Type B pancreatic cell (in vitro differentiated cells): ENCODE data around the gene TRAM2. TPM values are rescaled to one million over a fixed set of nuclear protein-coding genes. Genes with fewer than 3 reads are reported as not detected.
A peak's percentile ranks its signal among the peaks of the same experiment; 100 is the strongest.

ENCODE experiments used
- DNase-seq: peaks from one replicate; pipeline ENCODE4 v3.0.0; 2021; ENCODE audit warnings: mixed read lengths; ENCODE audit not compliant: unreplicated experiment; ENCODE audit errors: extremely low spot score
- H3K27ac Mint-ChIP-seq: 2 replicates; pipeline ENCODE4 v1.8.0; 2021; ENCODE audit warnings: mild to moderate bottlenecking, mixed read lengths
- H3K27me3 Mint-ChIP-seq: 2 replicates; pipeline ENCODE4 v1.8.0; 2021; ENCODE audit warnings: mixed read lengths
- H3K36me3 Mint-ChIP-seq: 2 replicates; pipeline ENCODE4 v1.8.0; 2021; ENCODE audit warnings: mixed read lengths
- H3K4me1 Mint-ChIP-seq: one replicate; pipeline ENCODE4 v1.8.0; 2021; ENCODE audit warnings: mixed read lengths; ENCODE audit not compliant: unreplicated experiment
- H3K4me3 Mint-ChIP-seq: 2 replicates; pipeline ENCODE4 v1.8.0; 2021; ENCODE audit warnings: mild to moderate bottlenecking, mixed read lengths
- H3K9me3 Mint-ChIP-seq: 2 replicates; pipeline ENCODE4 v1.8.0; 2021; ENCODE audit warnings: mixed read lengths
- total RNA-seq: library from RNA; stranded (reverse); gene quantifications from 2 replicates; pipeline ENCODE4 v1.2.1, GENCODE V29; 2021; ENCODE audit warnings: low replicate concordance
- TF ChIP-seq, protein P1 (sequence below): fragments of 200-600 bp; sonication (generic); conservative IDR thresholded peaks from 2 replicates; pipeline ENCODE4 v1.5.0; 2021; ENCODE audit warnings: antibody characterized with exemption, mild to moderate bottlenecking

The TRAM2 gene
- total RNA-seq, 1 donor from 2014 or later = 23.0 TPM

DNA sequence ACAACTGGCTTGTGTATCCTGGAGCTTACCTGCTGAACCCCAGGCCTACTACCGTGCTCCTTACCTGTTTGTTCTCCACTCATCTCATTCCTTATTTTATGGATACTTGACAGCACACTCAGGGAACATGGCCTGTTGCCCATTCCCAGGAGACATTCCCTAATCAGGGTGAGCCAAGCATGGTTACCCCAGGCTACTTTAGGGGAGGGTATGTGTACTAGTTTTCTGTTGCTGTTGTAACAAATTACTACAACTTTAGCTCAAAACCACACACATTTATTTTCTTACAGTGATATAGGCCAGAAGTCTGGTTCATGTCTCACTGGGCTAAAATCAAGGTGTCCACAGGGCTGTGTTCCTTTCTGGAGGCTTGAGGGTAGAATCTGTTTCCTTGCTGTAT is 15.0 kb upstream of the TRAM2 start:
- no peak for DNase-seq
- Mint-ChIP-seq H3K27ac (no peak overlapping the region), H3K9me3 (no peaks in the 10 kb centered on the region), H3K4me1 (peaks cover 27% of the 10 kb centered on the region), H3K4me3 (no peak overlapping the region), H3K27me3 (no peaks in the 10 kb centered on the region), H3K36me3 (no peaks in the 10 kb centered on the region)
- TF ChIP-seq, protein P1, sequence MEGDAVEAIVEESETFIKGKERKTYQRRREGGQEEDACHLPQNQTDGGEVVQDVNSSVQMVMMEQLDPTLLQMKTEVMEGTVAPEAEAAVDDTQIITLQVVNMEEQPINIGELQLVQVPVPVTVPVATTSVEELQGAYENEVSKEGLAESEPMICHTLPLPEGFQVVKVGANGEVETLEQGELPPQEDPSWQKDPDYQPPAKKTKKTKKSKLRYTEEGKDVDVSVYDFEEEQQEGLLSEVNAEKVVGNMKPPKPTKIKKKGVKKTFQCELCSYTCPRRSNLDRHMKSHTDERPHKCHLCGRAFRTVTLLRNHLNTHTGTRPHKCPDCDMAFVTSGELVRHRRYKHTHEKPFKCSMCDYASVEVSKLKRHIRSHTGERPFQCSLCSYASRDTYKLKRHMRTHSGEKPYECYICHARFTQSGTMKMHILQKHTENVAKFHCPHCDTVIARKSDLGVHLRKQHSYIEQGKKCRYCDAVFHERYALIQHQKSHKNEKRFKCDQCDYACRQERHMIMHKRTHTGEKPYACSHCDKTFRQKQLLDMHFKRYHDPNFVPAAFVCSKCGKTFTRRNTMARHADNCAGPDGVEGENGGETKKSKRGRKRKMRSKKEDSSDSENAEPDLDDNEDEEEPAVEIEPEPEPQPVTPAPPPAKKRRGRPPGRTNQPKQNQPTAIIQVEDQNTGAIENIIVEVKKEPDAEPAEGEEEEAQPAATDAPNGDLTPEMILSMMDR = no peak

DNA sequence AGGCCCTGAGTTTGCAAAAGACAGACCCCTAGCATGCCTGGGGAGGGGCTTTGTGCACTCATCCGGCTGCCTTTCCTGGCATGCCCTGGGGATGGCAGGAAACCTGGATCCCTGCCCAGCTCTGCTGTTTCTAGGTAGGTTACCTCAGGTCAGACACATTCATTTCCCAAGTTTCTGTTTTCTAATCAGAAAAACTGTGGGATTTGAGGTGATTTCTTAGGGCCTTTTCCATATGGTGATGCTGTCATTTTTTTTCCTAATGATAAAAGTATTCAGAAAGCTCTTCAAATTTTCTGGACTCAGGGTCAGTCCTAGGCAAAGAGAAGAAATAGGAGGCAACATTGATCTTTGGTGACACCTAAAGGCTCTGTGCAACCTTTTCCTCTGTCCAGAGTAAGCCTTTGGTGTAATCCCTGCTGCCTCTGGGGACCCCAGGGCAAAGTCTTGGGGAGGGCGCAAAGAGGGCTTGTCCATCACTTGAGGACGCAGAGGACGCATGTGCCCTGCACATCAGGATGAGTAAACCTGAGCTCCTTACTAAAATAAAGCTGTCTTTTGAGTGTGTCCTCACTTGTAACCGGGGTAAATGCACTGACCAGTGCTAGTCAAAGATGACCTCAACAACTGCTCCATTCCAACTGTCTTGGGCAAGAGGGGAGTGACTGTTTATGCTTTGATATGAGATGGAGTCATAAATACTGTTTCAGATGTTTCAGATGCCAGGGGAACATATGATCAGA is 13.5 kb upstream of the TRAM2 start:
- Mint-ChIP-seq H3K4me3 (no peak overlapping the region), H3K27me3 (no peaks in the 10 kb centered on the region), H3K36me3 (no peaks in the 10 kb centered on the region), H3K4me1 (peaks cover 19% of the 10 kb centered on the region), H3K9me3 (no peaks in the 10 kb centered on the region), H3K27ac (no peak overlapping the region)
- DNase-seq = no peak
- TF ChIP-seq, protein P1 = no peak

- TF ChIP-seq, protein P1 = no peak
- Mint-ChIP-seq H3K36me3 (no peaks in the 10 kb centered on the region), H3K27me3 (no peaks in the 10 kb centered on the region), H3K27ac (peak overlapping the region; percentile 80), H3K9me3 (no peaks in the 10 kb centered on the region), H3K4me1 (peaks cover 12% of the 10 kb centered on the region), H3K4me3 (peak overlapping the region; percentile 51)
- no peak for DNase-seq
Measured at GRCh38 chr6:52588710-52589091, 11.8 kb upstream of the TRAM2 start.

DNA sequence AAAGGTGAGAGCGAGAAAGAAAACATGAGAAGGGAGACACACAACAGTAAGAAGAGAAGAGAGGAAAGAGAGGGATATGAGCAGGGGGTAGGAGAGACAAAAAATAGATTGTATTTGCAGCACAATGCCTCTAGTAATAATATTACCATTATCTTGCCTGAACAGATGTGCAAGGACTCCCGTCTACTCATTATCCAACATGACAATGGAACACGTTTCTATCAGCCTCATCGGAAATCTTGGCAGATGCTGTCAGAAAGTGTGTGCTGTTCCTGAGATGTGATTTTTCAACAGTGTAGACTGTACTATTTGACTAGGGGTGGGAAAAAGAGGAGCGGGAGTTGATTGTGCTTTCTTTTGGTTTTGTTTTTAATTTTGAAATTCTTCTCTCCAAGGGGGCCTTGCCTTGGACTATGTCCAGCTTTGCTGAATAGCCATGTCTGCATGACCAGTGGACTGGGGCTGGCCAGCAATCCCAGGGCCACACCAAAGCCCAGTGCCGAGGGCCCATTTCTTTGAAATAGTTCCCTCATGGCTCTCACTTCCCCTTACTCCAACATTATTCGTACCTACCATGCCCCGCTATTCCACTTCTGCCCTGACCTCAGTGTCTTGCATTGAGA is 11.3 kb upstream of the TRAM2 start:
- no peak overlapping the region for H3K27ac Mint-ChIP-seq
- H3K36me3 Mint-ChIP-seq = no peaks in the 10 kb centered on the region
- H3K4me3 Mint-ChIP-seq = no peak overlapping the region
- no peaks in the 10 kb centered on the region for H3K9me3 Mint-ChIP-seq
- H3K4me1 Mint-ChIP-seq = peaks cover 12% of the 10 kb centered on the region
- TF ChIP-seq, protein P1 = no peak
- no peaks in the 10 kb centered on the region for H3K27me3 Mint-ChIP-seq
- no peak for DNase-seq

- Mint-ChIP-seq H3K27ac (no peak overlapping the region), H3K27me3 (no peaks in the 10 kb centered on the region), H3K4me3 (no peak overlapping the region), H3K36me3 (peaks cover 3% of the 10 kb centered on the region), H3K4me1 (peaks cover 12% of the 10 kb centered on the region), H3K9me3 (no peaks in the 10 kb centered on the region)
- TF ChIP-seq, protein P1 = no peak
- no peak for DNase-seq
Measured at GRCh38 chr6:52587001-52587400, 10.1 kb upstream of the TRAM2 start.
